HG03460 (cell line): ENCODE results near the gene FBXL13.

Source experiments
- ATAC-seq: cut with Tn5 transposase; IDR thresholded peaks from one replicate; pipeline ENCODE4 v1.9.1; 2021; ENCODE audit not compliant: unreplicated experiment

The FBXL13 gene

DNA sequence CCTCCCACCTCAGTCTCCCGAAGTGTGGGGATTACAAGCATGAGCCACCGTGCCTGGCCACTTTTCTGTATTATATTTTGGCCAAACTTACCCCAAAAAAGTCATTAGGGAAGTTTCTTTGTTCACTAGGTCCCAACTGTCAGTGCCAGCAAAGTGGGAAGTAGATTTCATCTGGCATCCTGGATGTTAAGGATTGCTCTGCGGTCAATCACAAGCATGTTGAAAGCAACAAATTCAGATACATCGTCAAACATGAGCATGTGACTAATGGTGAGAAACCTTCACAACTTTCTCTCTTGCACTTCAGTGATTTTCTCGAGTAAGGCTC, 176.1 kb downstream of the FBXL13 start:
- no peak for ATAC-seq

DNA sequence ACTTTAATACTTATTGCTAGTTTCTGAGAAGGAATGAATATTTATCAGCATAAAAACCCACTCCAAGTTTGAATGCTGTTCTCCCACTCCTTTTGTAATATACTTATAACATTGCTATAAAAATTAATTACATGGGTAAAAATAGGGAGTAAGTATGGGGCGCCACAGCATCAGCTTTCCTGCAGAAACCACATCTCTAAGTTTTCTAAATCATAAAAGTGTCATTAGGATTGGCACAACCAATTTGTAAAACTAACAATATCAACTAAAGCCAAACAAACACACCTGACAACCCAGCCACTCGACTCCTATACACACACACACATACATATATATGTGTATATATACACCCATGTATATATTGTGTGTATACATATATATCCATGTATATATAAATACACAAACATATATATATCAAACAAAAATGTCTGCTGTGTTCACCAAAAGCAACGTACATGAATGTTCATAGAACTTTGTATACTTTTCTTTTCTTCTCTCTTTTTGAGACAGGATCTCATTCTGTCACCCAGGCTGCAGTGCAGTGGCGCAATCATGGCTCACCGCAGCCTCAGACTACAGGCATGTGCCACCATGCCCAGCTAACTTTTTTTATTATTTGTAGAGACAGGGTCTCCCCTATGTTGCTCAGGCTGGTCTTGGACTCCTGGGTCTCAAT, 176.6 kb downstream of the FBXL13 start:
- no peak for ATAC-seq

DNA sequence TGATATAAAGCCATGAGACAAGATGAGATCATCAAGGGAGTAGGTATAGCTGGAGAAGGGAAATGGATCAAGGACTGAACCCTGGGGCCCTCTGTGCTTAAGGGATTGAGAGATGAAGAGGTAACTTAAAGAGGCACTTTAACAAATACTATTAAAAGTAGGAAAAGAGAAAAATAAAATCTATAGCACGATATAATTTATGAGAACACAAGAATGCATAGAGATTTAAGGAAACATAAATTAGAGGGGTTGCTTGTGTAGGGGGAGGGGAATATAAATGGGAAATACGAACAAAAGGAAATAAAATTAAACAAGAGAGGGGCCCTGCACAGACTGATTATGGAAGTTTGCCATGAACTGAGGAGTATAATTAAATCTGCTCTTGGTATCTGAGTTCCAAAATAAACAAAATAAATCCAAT, 177.4 kb downstream of the FBXL13 start:
- no peak for ATAC-seq

DNA sequence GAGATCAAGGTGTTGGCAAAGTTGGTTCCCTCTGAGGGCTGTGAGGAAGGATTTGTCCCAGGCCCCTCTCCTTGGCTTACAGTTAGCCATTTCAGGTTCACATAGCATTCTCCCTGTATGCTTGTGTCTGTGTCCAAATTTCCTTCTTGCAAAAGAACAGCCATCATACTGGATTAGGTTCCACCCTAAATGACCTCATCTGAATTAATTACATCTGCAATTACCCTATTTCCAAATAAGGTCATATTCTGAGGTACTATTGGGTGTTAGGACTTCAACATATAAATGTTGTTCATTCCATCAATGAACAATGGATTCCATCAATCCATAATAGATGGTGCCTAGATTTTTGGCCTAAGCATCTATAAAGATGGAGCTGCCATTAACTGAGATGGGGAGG, 178.0 kb downstream of the FBXL13 start:
- no peak for ATAC-seq

DNA sequence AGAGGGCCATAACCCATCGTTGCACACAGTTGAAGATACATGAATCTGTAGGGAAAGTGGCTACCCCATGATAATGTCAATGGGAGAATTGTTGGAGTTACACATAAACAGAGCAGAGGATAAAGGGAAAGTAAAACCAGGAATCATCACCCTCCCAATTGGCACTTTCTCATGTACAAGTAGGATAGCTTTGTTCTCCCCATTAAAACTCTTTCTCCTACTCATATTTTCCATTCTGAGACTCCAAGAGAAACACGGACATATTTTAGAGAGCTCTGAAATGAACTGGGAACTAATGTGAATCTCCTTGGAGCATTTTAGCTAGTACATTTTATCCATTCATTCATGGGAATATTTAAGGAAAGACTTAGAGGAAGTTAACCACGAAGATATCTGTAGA, 179.0 kb downstream of the FBXL13 start:
- ATAC-seq, result no peak

DNA sequence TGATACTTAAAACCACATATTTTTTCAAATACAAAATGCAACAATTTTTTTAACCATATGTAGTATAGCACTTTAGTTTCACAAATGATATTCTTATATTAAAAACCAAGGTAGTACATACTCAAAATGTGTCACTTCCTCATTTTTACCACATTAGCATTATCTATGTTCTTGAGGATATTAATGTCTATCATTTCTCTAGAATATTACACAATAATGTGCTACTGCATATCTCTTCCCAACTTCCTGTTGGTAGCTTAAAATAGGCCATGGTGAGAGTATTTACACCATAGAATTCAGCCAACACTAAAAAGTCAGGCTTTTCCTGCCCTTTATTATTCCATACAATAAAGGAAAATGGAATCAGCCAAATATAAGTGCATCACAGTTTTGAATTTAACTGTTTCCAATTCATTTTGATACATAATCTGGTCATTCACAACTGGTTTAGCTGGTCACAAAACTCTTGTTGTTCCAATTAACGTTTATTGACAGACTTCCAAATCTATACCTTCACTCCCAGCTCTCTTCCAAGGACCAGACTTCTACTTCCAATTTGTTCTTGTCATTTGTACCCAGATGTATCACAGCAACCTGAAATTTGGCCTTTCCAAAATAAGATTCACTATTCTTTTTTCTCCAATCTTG, 181.8 kb downstream of the FBXL13 start:
- ATAC-seq, result no peak

DNA sequence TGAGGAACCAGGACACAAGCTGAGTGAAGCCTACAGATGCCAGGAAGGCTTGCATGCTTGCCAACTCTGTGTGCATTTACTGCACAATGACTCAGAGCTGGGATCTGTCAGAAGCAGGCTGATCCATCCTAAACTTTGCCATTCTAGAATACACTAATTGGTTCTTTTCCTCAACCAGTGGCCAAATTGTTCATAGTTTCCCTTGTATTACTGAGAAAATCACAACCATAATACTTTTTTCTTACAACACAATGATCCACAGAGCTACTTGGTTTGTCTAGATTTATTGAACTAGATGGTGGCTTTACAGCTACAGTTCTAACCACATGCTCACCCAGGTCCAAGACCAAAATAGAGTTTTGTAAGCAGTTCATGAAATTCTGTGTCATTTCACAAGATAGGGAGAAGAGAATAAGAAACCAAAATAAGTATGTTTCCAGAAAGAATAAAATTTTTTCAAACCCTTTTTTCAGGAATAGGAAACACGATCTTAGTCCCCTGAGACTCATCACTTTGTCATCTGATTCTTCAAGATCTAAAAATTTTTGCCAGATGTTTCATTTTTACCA, 182.8 kb downstream of the FBXL13 start:
- no peak for ATAC-seq

DNA sequence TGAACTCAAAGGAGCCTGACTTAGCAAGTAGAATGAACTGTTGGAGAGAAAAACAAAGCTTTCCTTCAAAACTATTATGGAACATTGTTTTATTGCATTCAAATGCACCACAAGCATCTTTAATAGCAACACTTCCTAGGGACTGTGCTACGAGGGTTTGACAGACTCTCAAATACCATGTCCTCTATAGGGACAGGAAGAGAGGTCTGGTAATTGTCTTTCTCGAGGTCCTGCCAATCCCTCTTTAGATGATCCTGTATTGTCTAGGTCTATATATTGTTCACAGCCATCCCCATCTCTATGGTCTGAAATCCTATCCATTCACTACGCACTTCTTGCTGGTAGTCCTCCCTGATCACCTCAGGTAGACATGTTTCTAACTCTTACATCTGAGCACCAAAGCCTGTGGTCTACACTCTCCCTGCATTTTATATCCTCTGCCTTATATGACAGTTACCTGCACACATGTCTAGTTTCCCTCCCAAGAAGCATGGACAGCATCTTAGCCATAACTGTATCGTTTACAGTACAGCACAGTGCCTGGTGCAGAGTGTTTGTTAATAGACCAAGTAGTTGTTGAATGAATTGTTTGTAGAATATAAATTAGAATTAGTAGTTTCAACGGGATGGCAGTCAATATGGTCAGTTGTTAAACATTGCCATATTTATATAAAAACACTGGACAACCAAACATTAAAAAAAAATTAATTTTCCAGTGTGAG, 183.5 kb downstream of the FBXL13 start:
- ATAC-seq, result no peak

DNA sequence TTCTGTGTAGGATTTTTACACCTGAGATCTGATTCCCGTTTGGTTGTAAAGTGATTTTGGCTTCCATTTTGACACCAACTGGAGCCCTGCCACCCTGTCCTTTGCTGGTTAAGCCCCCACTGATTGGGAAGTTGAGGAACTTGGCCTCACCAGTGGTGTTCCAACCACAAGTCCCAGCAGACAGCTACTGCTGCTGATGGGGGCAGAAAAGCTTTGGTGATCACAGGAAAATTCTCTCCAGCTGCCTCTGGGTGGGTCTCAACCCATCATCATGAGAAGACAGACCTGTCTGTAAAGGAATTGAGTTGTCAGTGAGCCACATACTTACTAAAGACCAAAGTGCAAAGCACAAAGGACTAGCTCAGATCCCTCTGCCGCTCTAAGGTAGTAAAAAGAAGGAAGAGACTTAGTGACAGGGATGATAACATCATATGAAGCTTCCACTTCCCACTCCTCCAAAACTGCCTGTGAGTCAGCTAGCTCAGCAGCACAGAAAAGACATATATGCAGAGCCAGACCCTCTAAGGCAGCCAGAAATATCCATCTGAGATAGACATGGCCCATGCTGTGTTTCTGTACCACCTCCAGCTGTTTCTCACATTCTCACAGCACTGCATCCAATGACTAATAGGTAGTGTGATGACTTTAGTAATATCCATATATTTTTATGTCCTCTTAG, 184.2 kb downstream of the FBXL13 start:
- no peak for ATAC-seq

DNA sequence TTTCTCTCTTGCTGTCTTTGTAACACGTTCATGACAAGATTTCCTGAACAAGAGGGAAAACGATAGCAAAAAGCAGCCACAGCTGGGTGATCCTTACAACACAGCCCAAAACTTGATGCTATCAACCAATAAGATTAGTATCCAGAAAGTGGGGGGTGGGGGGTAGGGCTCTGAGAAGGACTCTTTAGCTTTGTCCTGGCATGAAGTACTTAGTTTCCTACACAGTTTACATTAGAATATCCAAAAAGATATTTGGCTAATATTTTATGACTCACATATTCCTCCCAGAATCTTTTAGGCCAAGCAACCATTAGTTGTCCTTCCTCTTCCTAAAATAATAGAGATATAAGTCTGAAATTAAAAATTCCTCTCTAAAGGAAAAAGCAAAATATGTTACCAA, 184.7 kb downstream of the FBXL13 start:
- no peak for ATAC-seq

DNA sequence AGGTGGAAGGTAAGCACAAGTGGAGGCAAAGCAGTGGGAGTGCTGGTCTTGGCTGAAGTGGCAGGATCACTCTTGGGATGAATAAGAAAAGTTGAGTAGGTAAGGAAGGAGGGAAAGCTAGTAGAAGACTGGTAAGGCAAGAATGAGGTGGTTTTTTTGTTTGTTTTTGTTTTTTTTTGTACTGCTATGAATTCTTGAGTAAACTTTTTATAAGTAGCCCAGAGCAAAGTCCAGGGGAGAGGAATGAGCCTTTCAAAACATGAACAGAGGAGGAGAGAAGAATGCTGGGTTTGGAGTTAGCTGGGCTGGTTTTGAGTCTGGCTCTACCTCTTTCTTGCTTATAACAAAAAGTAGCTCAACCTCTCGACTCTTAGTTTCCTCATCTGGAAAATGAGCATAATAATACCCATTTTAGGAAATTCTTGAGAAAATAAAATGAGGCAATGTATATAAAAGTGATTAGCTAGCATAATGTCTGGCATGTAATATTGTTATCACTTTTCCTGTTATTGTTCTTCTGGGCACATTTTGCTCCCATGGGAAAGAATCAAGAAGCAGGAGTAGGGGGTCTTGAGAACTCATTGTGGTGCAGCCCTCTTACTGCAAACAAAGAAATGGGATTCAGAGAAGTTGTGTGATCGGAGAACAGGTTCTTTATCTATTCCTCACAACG, 185.9 kb downstream of the FBXL13 start:
- no peak for ATAC-seq

DNA sequence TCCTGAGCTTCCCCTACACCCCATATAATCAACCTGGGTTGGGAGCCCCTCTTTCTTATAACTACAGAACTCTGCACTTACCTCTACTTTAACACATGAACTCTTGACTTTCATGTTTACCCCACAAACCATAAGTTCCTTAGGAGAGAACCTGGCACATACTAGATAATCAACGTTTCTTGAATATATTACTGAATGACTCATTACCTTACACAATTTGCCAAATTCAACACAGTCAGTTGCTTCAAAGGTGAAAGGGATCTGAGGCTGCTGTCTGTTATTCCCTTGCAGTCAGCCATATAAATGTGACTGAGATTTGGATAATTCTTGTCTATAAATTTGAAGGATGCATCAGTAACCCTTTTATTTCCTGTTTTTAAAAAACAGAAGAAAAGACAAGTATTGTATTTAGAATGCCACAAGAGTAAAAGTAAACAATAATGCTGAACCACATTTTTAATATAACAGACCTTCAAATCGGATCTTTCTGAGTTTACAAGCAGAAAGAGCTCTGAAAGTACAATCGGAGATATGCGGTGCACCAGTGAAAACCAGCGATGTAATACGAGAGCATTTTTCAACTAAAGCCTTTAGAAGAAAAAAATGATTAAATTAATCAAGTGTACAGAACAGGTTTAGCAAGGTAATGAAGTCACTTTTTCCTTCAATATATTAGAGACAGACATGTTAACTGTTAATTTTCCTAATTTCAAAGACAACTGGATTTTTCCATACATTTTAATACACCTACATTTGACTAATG, 191.3 kb downstream of the FBXL13 start:
- no peak for ATAC-seq

DNA sequence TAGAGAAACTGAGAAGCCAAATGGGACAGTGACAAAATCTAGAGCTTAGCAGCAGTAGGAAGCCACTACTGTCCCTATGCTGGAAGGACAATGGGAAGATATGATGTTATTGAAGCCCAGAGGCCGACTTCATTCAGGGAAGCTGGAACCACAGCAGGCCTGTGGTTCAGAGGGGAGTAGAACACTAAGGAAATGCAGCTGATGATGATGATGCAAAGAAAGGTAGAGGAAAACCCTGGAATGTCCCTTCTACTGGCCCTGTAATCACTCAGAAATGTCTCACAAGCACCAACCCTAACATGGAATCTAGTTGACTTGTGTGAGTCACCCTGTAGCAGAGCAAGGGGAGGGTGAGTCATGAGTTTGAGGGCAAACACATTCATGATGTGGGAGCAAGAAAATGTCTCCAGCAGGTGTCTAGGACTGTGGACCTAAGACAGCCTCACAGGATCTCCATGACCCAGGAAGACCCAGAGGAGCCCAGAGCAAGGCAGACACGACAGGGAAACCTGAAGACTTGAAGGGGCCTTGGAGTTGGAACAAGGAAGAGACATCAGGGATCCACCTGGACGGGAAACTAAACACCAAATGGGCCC, 198.8 kb downstream of the FBXL13 start:
- no peak for ATAC-seq

DNA sequence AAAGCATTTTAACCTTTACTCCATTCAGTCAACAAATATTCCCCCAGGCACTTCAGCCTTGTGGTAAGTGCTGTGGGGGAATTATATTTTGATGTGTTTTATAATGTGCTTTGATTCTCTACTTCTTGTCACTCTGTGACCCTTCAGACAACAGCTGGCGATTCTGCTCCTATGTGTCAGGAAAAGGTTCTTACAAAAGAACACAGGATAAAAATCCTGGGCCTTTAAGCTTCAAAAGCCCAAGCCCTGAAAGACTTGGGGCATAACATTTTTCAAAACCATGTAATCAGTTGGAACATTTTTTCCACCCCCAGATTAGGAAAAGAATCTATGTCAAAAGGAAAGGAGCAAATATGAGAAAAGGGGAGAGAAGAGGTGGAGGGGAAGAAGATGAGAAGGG, 199.6 kb downstream of the FBXL13 start:
- ATAC-seq, result no peak

DNA sequence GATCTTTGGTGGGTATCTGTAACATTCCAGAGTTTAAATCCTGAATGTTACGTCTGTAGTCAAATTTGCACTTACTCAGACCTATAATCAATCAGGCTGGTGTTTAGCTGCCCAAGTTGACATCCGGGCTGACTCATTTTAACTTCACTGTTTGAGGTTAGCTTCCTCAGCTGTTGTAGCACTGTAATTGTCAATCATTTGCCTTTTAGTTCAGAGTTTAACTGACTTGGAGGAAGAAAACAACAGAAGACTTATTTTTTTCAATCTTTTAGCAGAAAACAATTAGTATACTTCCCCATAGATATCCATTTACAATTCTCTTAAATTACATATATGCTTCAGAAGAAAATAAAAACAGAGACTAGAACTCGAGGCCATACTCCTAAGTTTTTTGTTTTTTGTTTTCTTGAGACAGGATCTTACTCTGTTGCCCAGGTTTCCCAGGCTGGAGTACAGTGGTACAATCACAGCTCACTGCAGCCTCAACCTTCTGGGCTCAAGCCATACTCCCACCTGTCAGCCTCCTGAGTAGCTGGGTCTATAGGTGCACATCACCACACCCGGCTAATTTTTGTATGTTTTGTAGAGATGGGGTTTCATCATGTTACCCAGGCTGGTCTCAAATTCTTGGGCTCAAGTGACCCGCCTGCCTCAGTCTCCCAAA, 200.3 kb downstream of the FBXL13 start:
- ATAC-seq, result peak; percentile 100

DNA sequence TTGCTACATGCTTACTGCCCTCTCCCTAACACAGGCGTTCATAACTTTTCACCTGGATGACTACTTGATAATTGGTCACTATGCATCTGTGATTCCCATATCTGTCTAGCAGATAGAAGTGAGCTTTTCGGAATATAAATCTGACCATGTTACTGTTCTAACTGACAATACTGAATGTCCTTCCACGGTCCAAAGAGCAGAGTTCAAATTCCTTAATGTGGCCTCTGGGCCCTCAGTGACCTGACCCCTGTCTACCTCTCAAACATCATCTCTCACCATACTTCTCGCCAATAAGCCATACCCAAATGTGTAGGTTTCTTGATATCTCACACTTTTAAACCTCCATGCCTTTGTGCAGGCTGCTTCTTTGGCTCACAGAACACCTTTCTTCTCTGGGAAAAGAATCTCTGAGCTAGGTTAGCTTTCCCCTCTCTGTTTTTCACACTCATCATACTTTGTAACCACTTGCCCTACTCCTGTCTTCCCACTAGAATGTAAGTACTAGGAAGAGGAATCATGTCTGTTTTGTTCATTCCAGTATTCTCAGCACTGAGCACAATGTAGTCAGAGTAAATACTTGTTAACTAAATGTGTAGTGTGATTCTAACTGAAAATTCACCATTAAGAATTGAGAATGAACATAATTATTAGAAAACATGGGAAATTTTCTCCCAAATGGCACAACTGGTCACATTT, 201.0 kb downstream of the FBXL13 start:
- peak; percentile 22 for ATAC-seq

DNA sequence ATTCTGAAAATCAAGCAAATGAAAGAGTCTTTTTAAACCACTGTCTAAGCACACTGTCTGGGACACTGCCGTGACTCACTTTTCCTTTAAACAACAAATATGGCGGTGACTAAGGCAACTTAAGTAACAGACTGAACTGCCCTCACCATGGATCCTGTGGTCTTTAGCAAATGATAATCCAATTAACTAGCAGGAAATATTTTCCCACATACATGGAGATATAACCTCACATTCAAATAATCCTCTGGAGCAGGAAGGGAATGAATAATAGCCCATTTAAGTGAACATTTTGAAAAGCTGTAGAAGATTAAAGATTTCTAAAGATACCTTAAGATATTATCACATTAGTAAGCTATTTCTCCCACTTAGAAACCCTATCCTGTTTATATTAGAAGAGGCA, 202.1 kb downstream of the FBXL13 start:
- no peak for ATAC-seq

DNA sequence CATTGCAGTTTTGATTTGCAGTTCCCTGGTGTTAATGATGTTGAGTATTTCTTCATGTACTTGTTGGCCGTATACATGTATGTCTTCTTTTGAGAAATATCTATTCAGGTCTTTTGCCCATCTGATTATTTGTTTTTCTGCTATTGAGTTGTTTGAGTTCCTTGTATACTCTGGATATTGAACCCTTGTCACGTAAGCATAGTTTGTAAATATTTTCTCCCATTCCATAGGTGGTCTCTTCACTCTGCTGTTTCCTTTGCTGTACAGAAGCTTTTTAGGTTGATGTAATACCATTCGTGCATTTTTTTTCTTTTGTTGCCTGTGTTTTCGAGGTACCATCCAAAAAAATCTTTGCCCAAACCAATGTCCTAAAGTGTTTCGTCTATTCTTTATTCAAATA, 205.4 kb downstream of the FBXL13 start:
- no peak for ATAC-seq
